ENCODE measurements around the gene SLC25A47. TPM values are rescaled to one million over a fixed set of nuclear protein-coding genes. Genes with fewer than 3 reads are reported as not detected.
A peak's percentile ranks its signal among the peaks of the same experiment; 100 is the strongest.
"Not testable (repeated sequence)": the region's sequence is repeated elsewhere in the genome, so short reads cannot be mapped to it uniquely, and the experiment has no call there.

SLC25A47 gene
- total RNA-seq, 3 donors from 2014 or later = 0.16 TPM; not detected in 2

DNA sequence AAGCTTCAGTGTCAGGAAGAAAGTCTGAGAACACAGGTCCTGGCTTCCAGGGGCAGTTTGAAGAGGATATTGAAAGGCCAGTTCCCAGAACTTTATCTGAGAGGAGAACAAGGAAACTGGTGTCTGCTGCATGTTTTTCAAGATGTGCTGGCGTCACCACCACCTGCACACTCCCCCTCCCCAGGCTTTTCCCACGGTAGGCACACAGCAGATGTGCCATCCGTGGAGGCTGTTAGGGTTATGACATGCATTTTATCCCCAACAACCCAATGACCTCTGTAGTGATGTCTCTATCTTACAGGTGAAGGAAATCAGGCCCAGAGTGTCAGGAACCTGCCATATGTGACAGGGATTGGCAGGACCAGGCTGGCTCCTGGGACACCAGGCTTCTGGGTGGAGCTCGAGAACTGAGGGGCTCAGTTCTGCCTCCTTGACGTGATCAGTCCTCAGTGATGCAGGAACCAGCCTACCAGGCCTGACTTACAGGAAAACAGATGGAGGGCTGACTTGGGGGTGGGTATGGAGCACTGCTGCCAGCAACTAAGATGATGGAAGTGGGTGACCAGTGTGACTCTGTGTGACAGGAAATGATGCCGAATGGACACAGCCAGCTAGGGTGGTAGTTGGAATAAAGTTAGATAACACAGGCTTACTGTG is 16.8 kb downstream of the SLC25A47 start:
- Histone ChIP-seq H3K27ac (no peak overlapping the region), H3K36me3 (no peaks in the 10 kb centered on the region), H3K4me1 (no peaks in the 10 kb centered on the region), H3K4me3 (no peak overlapping the region), H3K9me3 (no peaks in the 10 kb centered on the region), H3K27me3 (no peaks in the 10 kb centered on the region)
- no peak for DNase-seq (ENCODE audit: low spot score in 2 of 2)
- TF ChIP-seq CTCF (IDR thresholded peaks at IDR 0.05) (no peak), POLR2A (IDR thresholded peaks at IDR 0.05) (no peak), POLR2AphosphoS5 (IDR thresholded peaks at IDR 0.05) (no peak)
- intact Hi-C loops (cut with DNase I; ENCODE audit: low total_unique reads) = no loop called here

DNA sequence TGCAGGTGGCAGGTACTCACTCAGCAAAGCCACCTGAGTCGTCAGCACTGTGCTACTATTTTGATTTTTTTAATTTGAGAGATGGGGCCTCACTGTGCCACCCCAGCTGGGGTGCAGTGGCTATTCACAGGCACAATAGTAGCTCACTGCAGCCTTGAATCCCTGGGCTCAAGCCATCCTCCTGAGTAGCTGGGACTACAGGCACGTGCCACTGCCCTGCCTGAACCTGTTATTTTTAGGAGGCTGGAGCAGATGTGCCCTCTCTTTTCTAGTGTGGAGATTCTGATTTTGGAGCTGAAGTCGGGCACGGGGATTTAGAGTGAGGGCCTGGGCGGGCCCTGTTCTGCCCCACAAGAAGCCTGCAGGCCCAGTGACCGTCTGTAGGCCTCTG is 17.3 kb downstream of the SLC25A47 start:
- no peaks in the 10 kb centered on the region for H3K9me3 ChIP-seq
- no peak overlapping the region for H3K27ac ChIP-seq
- DNase-seq (ENCODE audit: low spot score in 2 of 2) = no peak
- H3K4me1 ChIP-seq = no peaks in the 10 kb centered on the region
- H3K36me3 ChIP-seq = no peaks in the 10 kb centered on the region
- no peaks in the 10 kb centered on the region for H3K27me3 ChIP-seq
- no peak overlapping the region for H3K4me3 ChIP-seq
- intact Hi-C loops (cut with DNase I; ENCODE audit: low total_unique reads) = no loop called here
- TF ChIP-seq POLR2A (IDR thresholded peaks at IDR 0.05) (no peak), CTCF (IDR thresholded peaks at IDR 0.05) (no peak), POLR2AphosphoS5 (IDR thresholded peaks at IDR 0.05) (no peak)

- TF ChIP-seq POLR2AphosphoS5 (IDR thresholded peaks at IDR 0.05) = no peak
- H3K27me3 ChIP-seq = no peaks in the 10 kb centered on the region
- no peak for DNase-seq (ENCODE audit: low spot score in 2 of 2)
- H3K9me3 ChIP-seq = no peaks in the 10 kb centered on the region
- H3K36me3 ChIP-seq = peaks cover 6% of the 10 kb centered on the region
- peak overlapping the region; percentile 42 to 77 for H3K27ac ChIP-seq
- intact Hi-C loops (cut with DNase I; ENCODE audit: low total_unique reads) = no loop called here
- no peaks in the 10 kb centered on the region for H3K4me1 ChIP-seq
- no peak overlapping the region for H3K4me3 ChIP-seq
Measured at GRCh38 chr14:100341301-100342031, 18.3 kb downstream of the SLC25A47 start.

DNA sequence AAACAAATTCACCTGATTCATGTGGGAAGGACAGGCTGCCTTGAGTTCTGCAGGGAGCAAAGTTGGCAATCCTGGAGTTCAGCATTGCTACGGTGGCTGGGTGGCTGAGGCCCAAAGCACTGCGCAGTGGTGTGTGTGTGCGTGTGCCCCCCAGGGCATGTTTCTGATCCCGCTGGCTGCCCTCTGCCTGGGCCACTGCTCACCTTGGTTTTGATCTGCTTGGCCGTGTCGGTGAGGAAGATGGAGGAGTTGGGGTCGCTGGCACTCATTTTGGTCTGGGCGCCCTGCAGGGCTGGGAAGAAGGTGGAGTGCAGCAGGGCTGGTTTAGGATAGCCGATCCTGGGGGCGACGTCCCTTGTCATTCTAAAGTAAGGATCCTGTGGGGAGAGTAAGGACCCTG is 19.1 kb downstream of the SLC25A47 start:
- intact Hi-C loops (cut with DNase I; ENCODE audit: low total_unique reads) = no loop called here
- TF ChIP-seq POLR2AphosphoS5 (IDR thresholded peaks at IDR 0.05) = no peak
- no peak for TF ChIP-seq POLR2A (IDR thresholded peaks at IDR 0.05)
- TF ChIP-seq CTCF (IDR thresholded peaks at IDR 0.05) = no peak
- Histone ChIP-seq H3K27ac (peak overlapping the region in 1 of 2 donors; percentile 20), H3K36me3 (peaks cover 9% of the 10 kb centered on the region), H3K27me3 (no peaks in the 10 kb centered on the region), H3K4me1 (no peaks in the 10 kb centered on the region), H3K4me3 (no peak overlapping the region), H3K9me3 (no peaks in the 10 kb centered on the region)
- DNase-seq (ENCODE audit: low spot score in 2 of 2) = no peak

DNA sequence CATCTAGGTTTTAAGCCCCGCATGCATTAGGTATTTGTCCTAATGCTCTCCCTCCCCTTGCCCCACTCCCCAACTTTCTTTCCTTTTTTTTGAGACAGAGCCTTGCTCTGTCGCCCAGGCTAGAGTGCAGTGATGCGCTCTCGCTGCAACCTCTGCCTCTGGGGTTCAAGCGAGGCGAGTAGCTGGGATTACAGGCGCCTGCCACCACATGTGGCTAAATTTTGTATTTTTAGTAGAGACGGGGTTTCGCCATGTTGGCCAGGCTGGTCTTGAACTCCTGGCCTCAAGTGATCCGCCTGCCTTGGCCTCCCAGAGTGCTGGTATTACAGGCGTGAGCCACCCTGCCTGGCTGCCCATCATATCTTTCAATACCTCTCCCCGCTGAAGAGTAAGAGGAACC is 19.7 kb downstream of the SLC25A47 start:
- DNase-seq (ENCODE audit: low spot score in 2 of 2); H3K27ac ChIP-seq; intact Hi-C loops (cut with DNase I; ENCODE audit: low total_unique reads); H3K36me3 ChIP-seq; H3K9me3 ChIP-seq; H3K4me1 ChIP-seq; H3K4me3 ChIP-seq; H3K27me3 ChIP-seq: not testable (repeated sequence)

GRCh38 chr14:100344657-100345056 is 21.5 kb downstream of the SLC25A47 start:
- H3K4me3 ChIP-seq; DNase-seq (ENCODE audit: low spot score in 2 of 2); intact Hi-C loops (cut with DNase I; ENCODE audit: low total_unique reads); H3K4me1 ChIP-seq; H3K27ac ChIP-seq; H3K27me3 ChIP-seq; H3K9me3 ChIP-seq; H3K36me3 ChIP-seq: not testable (repeated sequence)

Measured in breast epithelium (tissue), 4 donors.